Measurements from ENCODE around the gene ERC2. TPM values are rescaled to one million over a fixed set of nuclear protein-coding genes. Genes with fewer than 3 reads are reported as not detected.

The ERC2 gene
- total RNA-seq, 1 donor, result 0.36 TPM

GRCh38 chr3:56452085-56452484, 16.2 kb downstream of the ERC2 start:
- Histone ChIP-seq H3K79me2 (ENCODE audit: insufficient read depth, low read length) (no peaks in the 10 kb centered on the region), H3K4me1 (ENCODE audit: insufficient read depth, low read length) (no peaks in the 10 kb centered on the region), H3K36me3 (ENCODE audit: insufficient read depth, low read length) (no peaks in the 10 kb centered on the region), H3K9me3 (ENCODE audit: low read depth, low read length) (no peaks in the 10 kb centered on the region), H3K4me2 (ENCODE audit: insufficient read depth, low read length) (no peak overlapping the region), H3K27ac (ENCODE audit: low read depth, low read length) (no peak overlapping the region), H4K20me1 (ENCODE audit: insufficient read depth, low read length) (no peaks in the 10 kb centered on the region), H2AFZ (ENCODE audit: low read length) (no peak overlapping the region), H3K27me3 (ENCODE audit: insufficient read depth, low read length) (no peaks in the 10 kb centered on the region), H3K4me3 (ENCODE audit: insufficient read depth, low read length) (no peak overlapping the region)
- DNase-seq (ENCODE audit: insufficient read length, low spot score, missing footprints), result no peak
- TF ChIP-seq, protein P1, sequence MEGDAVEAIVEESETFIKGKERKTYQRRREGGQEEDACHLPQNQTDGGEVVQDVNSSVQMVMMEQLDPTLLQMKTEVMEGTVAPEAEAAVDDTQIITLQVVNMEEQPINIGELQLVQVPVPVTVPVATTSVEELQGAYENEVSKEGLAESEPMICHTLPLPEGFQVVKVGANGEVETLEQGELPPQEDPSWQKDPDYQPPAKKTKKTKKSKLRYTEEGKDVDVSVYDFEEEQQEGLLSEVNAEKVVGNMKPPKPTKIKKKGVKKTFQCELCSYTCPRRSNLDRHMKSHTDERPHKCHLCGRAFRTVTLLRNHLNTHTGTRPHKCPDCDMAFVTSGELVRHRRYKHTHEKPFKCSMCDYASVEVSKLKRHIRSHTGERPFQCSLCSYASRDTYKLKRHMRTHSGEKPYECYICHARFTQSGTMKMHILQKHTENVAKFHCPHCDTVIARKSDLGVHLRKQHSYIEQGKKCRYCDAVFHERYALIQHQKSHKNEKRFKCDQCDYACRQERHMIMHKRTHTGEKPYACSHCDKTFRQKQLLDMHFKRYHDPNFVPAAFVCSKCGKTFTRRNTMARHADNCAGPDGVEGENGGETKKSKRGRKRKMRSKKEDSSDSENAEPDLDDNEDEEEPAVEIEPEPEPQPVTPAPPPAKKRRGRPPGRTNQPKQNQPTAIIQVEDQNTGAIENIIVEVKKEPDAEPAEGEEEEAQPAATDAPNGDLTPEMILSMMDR (IDR thresholded peaks at IDR 0.05; ENCODE audit: extremely low read depth, low read depth, low read length), result no peak

DNA sequence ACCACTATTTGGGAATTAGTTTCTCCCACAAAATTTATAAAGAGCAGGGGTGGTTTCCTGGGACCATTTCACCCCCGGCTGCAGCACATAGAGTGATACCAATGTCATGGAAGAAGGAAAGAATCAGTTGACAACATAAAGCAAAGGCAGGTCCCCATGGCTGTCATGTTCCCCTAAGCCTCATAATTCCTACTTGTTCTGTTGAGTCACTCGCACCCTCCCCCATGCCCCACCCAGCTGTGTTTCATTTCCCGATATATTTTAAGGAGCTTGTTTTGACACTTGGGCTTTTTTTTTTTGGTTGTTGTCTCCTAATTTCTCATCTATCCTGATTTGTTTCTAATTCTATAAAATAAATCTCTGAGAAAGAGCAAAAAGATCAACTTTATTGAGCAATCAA, 24.9 kb downstream of the ERC2 start:
- Histone ChIP-seq H3K36me3 (ENCODE audit: insufficient read depth, low read length) (no peaks in the 10 kb centered on the region), H2AFZ (ENCODE audit: low read length) (no peak overlapping the region), H3K4me1 (ENCODE audit: insufficient read depth, low read length) (no peaks in the 10 kb centered on the region), H3K79me2 (ENCODE audit: insufficient read depth, low read length) (no peaks in the 10 kb centered on the region), H3K4me3 (ENCODE audit: insufficient read depth, low read length) (no peak overlapping the region), H3K27ac (ENCODE audit: low read depth, low read length) (no peak overlapping the region), H4K20me1 (ENCODE audit: insufficient read depth, low read length) (no peaks in the 10 kb centered on the region), H3K27me3 (ENCODE audit: insufficient read depth, low read length) (no peaks in the 10 kb centered on the region), H3K9me3 (ENCODE audit: low read depth, low read length) (no peaks in the 10 kb centered on the region), H3K4me2 (ENCODE audit: insufficient read depth, low read length) (no peak overlapping the region)
- TF ChIP-seq, protein P1 (IDR thresholded peaks at IDR 0.05; ENCODE audit: extremely low read depth, low read depth, low read length), result no peak
- DNase-seq (ENCODE audit: insufficient read length, low spot score, missing footprints), result no peak

DNA sequence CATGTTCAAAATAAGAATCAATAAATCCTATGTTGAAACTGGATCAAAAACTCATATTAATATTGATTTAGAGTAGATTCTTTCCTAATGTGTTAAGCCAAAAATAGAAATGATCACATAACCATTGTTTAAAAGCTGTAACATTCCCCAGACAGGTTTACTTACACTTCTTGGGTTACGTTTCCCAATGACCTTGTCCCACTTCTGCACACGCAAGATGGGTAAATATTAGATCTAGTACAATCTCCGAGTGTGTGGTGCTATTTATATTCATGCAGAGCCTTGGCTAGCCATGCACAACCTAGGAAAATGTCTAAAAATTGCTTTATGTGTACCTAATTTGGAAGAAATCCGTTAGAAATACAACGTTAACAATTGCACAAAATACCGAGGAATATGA, 39.6 kb downstream of the ERC2 start:
- Histone ChIP-seq H3K4me1 (ENCODE audit: insufficient read depth, low read length) (no peaks in the 10 kb centered on the region), H4K20me1 (ENCODE audit: insufficient read depth, low read length) (no peaks in the 10 kb centered on the region), H3K27ac (ENCODE audit: low read depth, low read length) (no peak overlapping the region), H3K4me3 (ENCODE audit: insufficient read depth, low read length) (no peak overlapping the region), H3K36me3 (ENCODE audit: insufficient read depth, low read length) (no peaks in the 10 kb centered on the region), H3K4me2 (ENCODE audit: insufficient read depth, low read length) (no peak overlapping the region), H3K9me3 (ENCODE audit: low read depth, low read length) (no peaks in the 10 kb centered on the region), H3K27me3 (ENCODE audit: insufficient read depth, low read length) (no peaks in the 10 kb centered on the region), H2AFZ (ENCODE audit: low read length) (no peak overlapping the region), H3K79me2 (ENCODE audit: insufficient read depth, low read length) (no peaks in the 10 kb centered on the region)
- no peak for DNase-seq (ENCODE audit: insufficient read length, low spot score, missing footprints)
- TF ChIP-seq, protein P1 (IDR thresholded peaks at IDR 0.05; ENCODE audit: extremely low read depth, low read depth, low read length), result no peak

DNA sequence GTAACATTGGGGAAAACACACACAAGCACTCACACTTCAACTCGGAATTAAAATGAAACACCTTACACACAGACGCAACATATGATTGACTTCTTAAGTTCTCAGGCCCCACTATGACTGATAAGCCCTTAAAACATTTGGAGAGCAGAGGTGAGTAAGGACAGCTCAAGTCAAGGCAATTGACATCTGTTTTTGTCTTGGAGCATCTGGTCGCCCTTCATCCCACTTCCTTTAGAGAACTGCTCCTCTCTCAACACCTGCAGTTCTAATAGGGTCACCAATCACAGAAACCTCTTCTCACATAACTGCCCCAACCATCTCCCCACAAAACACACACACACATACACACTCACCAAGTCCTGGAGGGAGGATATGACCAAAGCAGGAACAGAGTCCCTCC, 43.4 kb downstream of the ERC2 start:
- H3K27ac ChIP-seq (ENCODE audit: low read depth, low read length), result no peak overlapping the region
- no peaks in the 10 kb centered on the region for H3K27me3 ChIP-seq (ENCODE audit: insufficient read depth, low read length)
- no peak overlapping the region for H2AFZ ChIP-seq (ENCODE audit: low read length)
- no peaks in the 10 kb centered on the region for H3K79me2 ChIP-seq (ENCODE audit: insufficient read depth, low read length)
- H3K4me2 ChIP-seq (ENCODE audit: insufficient read depth, low read length), result no peak overlapping the region
- H4K20me1 ChIP-seq (ENCODE audit: insufficient read depth, low read length), result no peaks in the 10 kb centered on the region
- DNase-seq (ENCODE audit: insufficient read length, low spot score, missing footprints), result no peak
- no peaks in the 10 kb centered on the region for H3K36me3 ChIP-seq (ENCODE audit: insufficient read depth, low read length)
- TF ChIP-seq, protein P1 (IDR thresholded peaks at IDR 0.05; ENCODE audit: extremely low read depth, low read depth, low read length), result no peak
- no peak overlapping the region for H3K4me3 ChIP-seq (ENCODE audit: insufficient read depth, low read length)
- no peaks in the 10 kb centered on the region for H3K4me1 ChIP-seq (ENCODE audit: insufficient read depth, low read length)
- no peaks in the 10 kb centered on the region for H3K9me3 ChIP-seq (ENCODE audit: low read depth, low read length)

Measured in osteoblast (primary cell).